IMR-90 (cell line): ENCODE data around the gene LRCH4. TPM values are rescaled to one million over a fixed set of nuclear protein-coding genes. Genes with fewer than 3 reads are reported as not detected.

Experiments
- ATAC-seq: fragments of 200-7000 bp; cut with Tn5 transposase; 2 replicates; pipeline ENCODE4 v1.9.1; 2020; ENCODE audit warnings: low read depth, mild to moderate bottlenecking, moderate library complexity
- BruUV-seq: library from RNA; stranded (reverse); fragments of 400-500 nt; replicated peaks from 2 replicates; lab custom pipeline; 2021; lab: Mats Ljungman, UMichigan
- CTCF ChIA-PET: fragments of 300-600 bp; formaldehyde crosslinking; extraction: SDS; loops from one replicate; lab custom pipeline; 2021; ENCODE audit warnings: antibody characterized with exemption; lab: Yijun Ruan, JAX
- POLR2A ChIA-PET: fragments of 300-600 bp; sonication (Branson Sonifier 250); formaldehyde crosslinking; loops from one replicate; lab custom pipeline; 2022; ENCODE audit warnings: antibody characterized with exemption; ENCODE audit not compliant: unreplicated experiment; lab: Charles Lee
- DNase-seq: peaks from one replicate; pipeline ENCODE4 v3.0.0; 2013
- H2AFZ ChIP-seq: replicated peaks from 2 replicates; pipeline ENCODE3; 2013; ENCODE audit warnings: low read length, mild to moderate bottlenecking; ENCODE audit not compliant: poor library complexity
- H2AK5ac ChIP-seq: 2 replicates; pipeline ENCODE4 v1.6.1; 2013; ENCODE audit warnings: low read depth, low read length, inconsistent platforms
- H2AK9ac ChIP-seq: replicated peaks from 2 replicates; pipeline ENCODE3; 2013; ENCODE audit warnings: mild to moderate bottlenecking, low read depth, low read length, moderate library complexity; ENCODE audit not compliant: poor library complexity
- H2BK120ac ChIP-seq: 2 replicates; pipeline ENCODE4 v1.6.1; 2013; ENCODE audit warnings: low read depth, low read length, inconsistent platforms
- H2BK15ac ChIP-seq: 3 replicates; pipeline ENCODE4 v1.6.1; 2013; ENCODE audit warnings: low read depth, low read length, inconsistent platforms
- H2BK20ac ChIP-seq: 2 replicates; pipeline ENCODE4 v1.6.1; 2013; ENCODE audit warnings: low read depth, mild to moderate bottlenecking, inconsistent platforms, low read length, moderate library complexity
- H2BK5ac ChIP-seq: 2 replicates; pipeline ENCODE4 v1.6.1; 2013; ENCODE audit warnings: mild to moderate bottlenecking, low read depth, low read length, inconsistent platforms; ENCODE audit not compliant: poor library complexity, severe bottlenecking
- H3K14ac ChIP-seq: replicated peaks from 2 replicates; pipeline ENCODE4 v1.6.1; 2013; ENCODE audit warnings: low read depth, low read length, inconsistent platforms
- H3K18ac ChIP-seq: 2 replicates; pipeline ENCODE4 v1.6.1; 2013; ENCODE audit warnings: low read depth, low read length, control low read depth
- H3K23ac ChIP-seq: 2 replicates; pipeline ENCODE4 v1.6.1; 2013; ENCODE audit warnings: low read depth, low read length, inconsistent platforms
- H3K27ac ChIP-seq: 2 replicates; pipeline ENCODE4 v1.5.1; 2013; ENCODE audit warnings: mild to moderate bottlenecking, control low read depth, low read length; ENCODE audit not compliant: insufficient read depth
- H3K27me3 ChIP-seq: 2 replicates; pipeline ENCODE4 v1.6.1; 2013; ENCODE audit warnings: low read length; ENCODE audit not compliant: control insufficient read depth, insufficient read depth
- H3K36me3 ChIP-seq: 2 replicates; pipeline ENCODE4 v1.6.1; 2013; ENCODE audit warnings: low read length, mixed read lengths; ENCODE audit not compliant: control insufficient read depth, insufficient read depth
- H3K4ac ChIP-seq: 2 replicates; pipeline ENCODE4 v1.6.1; 2013; ENCODE audit warnings: low read depth, low read length, inconsistent platforms
- H3K4me1 ChIP-seq: 2 replicates; pipeline ENCODE4 v1.6.1; 2013; ENCODE audit warnings: low read length, mixed read lengths; ENCODE audit not compliant: control insufficient read depth, insufficient read depth
- H3K4me2 ChIP-seq: 2 replicates; pipeline ENCODE4 v1.6.1; 2013; ENCODE audit warnings: low read depth, mild to moderate bottlenecking, control low read depth, low read length, moderate library complexity
- H3K4me3 ChIP-seq: 2 replicates; pipeline ENCODE4 v1.5.1; 2013; ENCODE audit warnings: low read depth, mild to moderate bottlenecking, control low read depth, low read length, moderate library complexity; ENCODE audit not compliant: insufficient read depth
- H3K56ac ChIP-seq: 2 replicates; pipeline ENCODE4 v1.6.1; 2013; ENCODE audit warnings: low read length, inconsistent platforms; ENCODE audit not compliant: insufficient read depth; ENCODE audit errors: extremely low read depth
- H3K79me1 ChIP-seq, 2 experiments: 2 replicates each; pipeline ENCODE4 v1.6.1; 2013; ENCODE audit warnings: low read length in 2 of 2, inconsistent platforms in 1 of 2, low read depth in 1 of 2
- H3K9ac ChIP-seq: 2 replicates; pipeline ENCODE4 v1.6.1; 2013; ENCODE audit warnings: low read depth, low read length, control low read depth
- H3K9me1 ChIP-seq: 2 replicates; pipeline ENCODE4 v1.6.1; 2013; ENCODE audit warnings: low read length, inconsistent platforms; ENCODE audit not compliant: insufficient read depth
- H3K9me3 ChIP-seq: 2 replicates; pipeline ENCODE4 v1.6.1; 2013; ENCODE audit warnings: low read length; ENCODE audit not compliant: control insufficient read depth, insufficient read depth
- H4K20me1 ChIP-seq: 2 replicates; pipeline ENCODE4 v1.6.1; 2013; ENCODE audit warnings: low read length, inconsistent platforms; ENCODE audit not compliant: insufficient read depth
- H4K5ac ChIP-seq: 2 replicates; pipeline ENCODE4 v1.6.1; 2013; ENCODE audit warnings: mild to moderate bottlenecking, low read depth, low read length, control low read depth
- H4K8ac ChIP-seq, 2 experiments: 2 replicates each; pipeline ENCODE4 v1.6.1; 2013; ENCODE audit warnings: low read depth in 2 of 2, low read length in 2 of 2, control low read depth in 1 of 2, inconsistent platforms in 1 of 2
- H4K91ac ChIP-seq: 2 replicates; pipeline ENCODE4 v1.6.1; 2013; ENCODE audit warnings: low read depth, low read length, inconsistent platforms; ENCODE audit not compliant: insufficient read depth
- MAFK ChIP-seq: IDR thresholded peaks from 2 replicates; pipeline ENCODE4 v1.6.1; 2012; ENCODE audit warnings: low read depth, low read length, improper control_type of control experiment
- POLR2A ChIP-seq: IDR thresholded peaks from 2 replicates; pipeline ENCODE4 v1.6.1; 2012; ENCODE audit warnings: mild to moderate bottlenecking, low read depth, low read length
- RAD21 ChIP-seq: IDR thresholded peaks from 2 replicates; pipeline ENCODE4 v1.6.1; 2012; ENCODE audit warnings: low read length, improper control_type of control experiment
- RCOR1 ChIP-seq: IDR thresholded peaks from 2 replicates; pipeline ENCODE4 v1.6.1; 2012; ENCODE audit warnings: mild to moderate bottlenecking, low read length, improper control_type of control experiment; ENCODE audit not compliant: insufficient replicate concordance
- RFX5 ChIP-seq: IDR thresholded peaks from 2 replicates; pipeline ENCODE4 v1.8.0; 2012; ENCODE audit warnings: low read depth, mild to moderate bottlenecking, low read length, moderate library complexity
- SMC3 ChIP-seq: fragments of 150-350 bp; IDR thresholded peaks from 2 replicates; pipeline ENCODE4 v1.6.1; 2016; ENCODE audit warnings: low read depth, mild to moderate bottlenecking, antibody characterized with exemption, low read length, moderate library complexity
- WGBS, 2 experiments: methylation state at CpG; one replicate each; pipeline versions ENCODE4 v1.1.5 to v1.1.7; 2013; ENCODE audit warnings: missing lambda C conversion rate in 2 of 2; ENCODE audit not compliant: insufficient read length in 1 of 2; ENCODE audit errors: extremely low coverage in 2 of 2; 5-methylcytosine and 5-hydroxymethylcytosine counted together
- dilution Hi-C: fragments of 300-500 bp; cut with HindIII; formaldehyde crosslinking; loops from one replicate; pipeline ENCODE4 v1.14.3; 2018; ENCODE audit warnings: low sequenced_read_pairs; ENCODE audit not compliant: unreplicated experiment
- in situ Hi-C: fragments of 300-500 bp; cut with MboI; formaldehyde crosslinking; loops from 3 replicates; pipeline ENCODE4 v1.14.3; 2019; ENCODE audit warnings: low sequenced_read_pairs, inconsistent platforms, mixed read lengths
- intact Hi-C: fragments of 100-400 bp; cut with micrococcal nuclease; formaldehyde crosslinking; loops from 2 replicates; pipeline ENCODE4 v1.10.0; 2022
- polyA plus RNA-seq, 3 experiments: library from polyadenylated mRNA; depleted of rRNA; stranded (reverse); fragments of >200 nt; gene quantifications; 2 replicates each; pipeline ENCODE4 v1.2.3, GENCODE V29; 2012; ENCODE audit warnings: low replicate concordance in 1 of 3
- total RNA-seq: library from RNA; depleted of rRNA; stranded (reverse); fragments of >200 nt; gene quantifications from 2 replicates; pipeline ENCODE4 v1.2.3, GENCODE V29; 2012
- TF ChIP-seq, protein P1 (sequence below): fragments of 150-350 bp; IDR thresholded peaks from 2 replicates; pipeline ENCODE4 v1.6.1; 2017; ENCODE audit warnings: mild to moderate bottlenecking, antibody characterized with exemption, low read length, low read depth

Gene LRCH4
- total and polyA plus RNA-seq, 2 of the 4 experiments (the other 2 are of a cell fraction), result 5.0 to 41.3 TPM

DNA sequence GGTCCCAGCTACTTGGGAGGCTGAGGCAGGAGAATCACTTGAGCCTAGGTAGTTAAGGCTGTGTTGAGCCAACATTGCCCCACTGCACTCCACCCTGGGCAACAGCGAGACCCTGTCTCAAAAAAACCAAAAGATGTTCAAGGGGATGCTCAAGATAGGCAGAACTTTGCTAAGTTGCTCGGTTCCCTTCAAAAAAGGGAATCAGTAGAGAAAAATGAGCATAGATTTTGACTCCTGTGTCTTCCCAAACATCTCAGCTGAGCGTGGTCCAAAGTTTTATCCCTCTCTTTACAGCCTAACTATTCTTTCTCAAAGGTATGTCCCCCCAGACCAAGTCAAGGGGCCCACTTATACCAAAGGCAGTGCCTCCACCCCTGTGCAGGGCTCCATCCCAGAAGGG lies 32.9 kb downstream of the LRCH4 start:
- Histone ChIP-seq H3K9ac (no peak overlapping the region), H3K4ac (no peak overlapping the region), H4K8ac (no peak overlapping the region), H3K36me3 (peaks cover 12% of the 10 kb centered on the region; the same call in 1 of the 2 replicates), H3K4me3 (no peak overlapping the region), H3K4me1 (peaks cover 6% of the 10 kb centered on the region), H3K27ac (no peak overlapping the region), H3K4me2 (no peak overlapping the region), H3K14ac (no peak overlapping the region), H2BK20ac (no peak overlapping the region), H3K18ac (no peak overlapping the region), H2BK120ac (no peak overlapping the region), H3K56ac (no peak overlapping the region), H2AK5ac (no peak overlapping the region), H3K79me1 (peaks cover 3 to 11% of the 10 kb centered on the region in 2 experiments; a peak in 3 of 4 replicates), H2BK15ac (no peak overlapping the region), H2AK9ac (no peak overlapping the region), H3K27me3 (no peaks in the 10 kb centered on the region), H4K20me1 (no peaks in the 10 kb centered on the region), H3K9me1 (peaks cover 6% of the 10 kb centered on the region), H4K5ac (no peak overlapping the region), H2BK5ac (no peak overlapping the region), H3K9me3 (no peaks in the 10 kb centered on the region), H3K23ac (no peak overlapping the region), H2AFZ (no peak overlapping the region), H4K91ac (no peak overlapping the region)
- dilution Hi-C loops, result no loop called here
- no peak for TF ChIP-seq POLR2A
- TF ChIP-seq RFX5, result no peak
- TF ChIP-seq SMC3, result no peak
- TF ChIP-seq, protein P1, sequence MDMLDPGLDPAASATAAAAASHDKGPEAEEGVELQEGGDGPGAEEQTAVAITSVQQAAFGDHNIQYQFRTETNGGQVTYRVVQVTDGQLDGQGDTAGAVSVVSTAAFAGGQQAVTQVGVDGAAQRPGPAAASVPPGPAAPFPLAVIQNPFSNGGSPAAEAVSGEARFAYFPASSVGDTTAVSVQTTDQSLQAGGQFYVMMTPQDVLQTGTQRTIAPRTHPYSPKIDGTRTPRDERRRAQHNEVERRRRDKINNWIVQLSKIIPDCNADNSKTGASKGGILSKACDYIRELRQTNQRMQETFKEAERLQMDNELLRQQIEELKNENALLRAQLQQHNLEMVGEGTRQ, result no peak
- TF ChIP-seq RAD21, result no peak
- no peak for TF ChIP-seq RCOR1
- TF ChIP-seq MAFK, result no peak
- no peak for ATAC-seq
- WGBS, 2 experiments, result no CpG with 5 or more reads among the region's 3 CpGs
- DNase-seq, result no peak
- in situ Hi-C loops, result no loop called here
- no TSS peak for BruUV-seq
- intact Hi-C loops, result no loop called here
- ChIA-PET POLR2A (no interaction called here), CTCF (no interaction called here)
